ENCODE results near the gene DBF4B. TPM values are rescaled to one million over a fixed set of nuclear protein-coding genes. Genes with fewer than 3 reads are reported as not detected.
"Not testable (repeated sequence)": the region's sequence is repeated elsewhere in the genome, so short reads cannot be mapped to it uniquely, and the experiment has no call there.

The DBF4B gene
- total RNA-seq, 3 donors from 2014 or later (not counting 1 experiment from before 2014, with no cell fraction given): 3.0 to 4.1 (median 4.1) TPM

DNA sequence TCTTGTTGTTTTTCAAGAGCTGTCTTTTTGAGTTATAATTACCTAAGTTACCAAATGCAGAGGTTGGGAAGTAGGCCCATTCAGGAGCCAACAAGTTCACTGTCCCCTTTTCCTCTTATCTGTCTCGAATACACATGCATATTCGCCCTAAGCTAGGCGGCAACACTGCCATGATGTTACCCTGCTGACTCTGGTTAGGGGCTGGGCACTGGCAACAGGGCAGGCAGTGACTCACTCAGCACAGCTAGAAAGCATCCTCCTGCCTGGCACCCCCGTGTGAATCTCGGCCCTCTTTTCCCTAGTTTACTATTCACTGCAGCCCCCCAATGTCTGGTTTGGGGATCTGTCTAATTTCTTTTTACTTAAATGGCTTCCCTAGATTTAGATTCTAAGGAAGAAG is 13.8 kb downstream of the DBF4B start:
- H3K4me1 Mint-ChIP-seq: no peaks in the 10 kb centered on the region
- WGBS (ENCODE audit: insufficient coverage): 85% methylated on average over 5 of the region's 5 CpGs

DNA sequence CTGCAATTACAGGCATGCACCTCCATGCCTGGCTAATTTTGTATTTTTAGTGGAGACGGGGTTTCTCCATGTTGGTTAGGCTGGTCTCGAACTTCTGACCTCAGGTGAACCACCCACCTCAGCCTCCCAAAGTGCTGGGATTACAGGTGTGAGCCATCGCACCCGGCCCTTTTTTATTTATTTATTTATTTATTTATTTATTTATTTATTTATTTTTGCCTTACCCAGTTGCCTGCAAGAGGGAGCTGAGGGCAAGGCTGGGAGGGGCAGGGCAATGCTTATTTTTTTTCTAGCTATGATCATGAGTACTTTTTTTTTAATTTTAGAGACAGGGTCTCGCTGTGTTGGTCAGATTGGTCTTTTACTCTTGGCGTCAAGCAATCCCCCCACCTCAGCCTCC is 17.7 kb downstream of the DBF4B start:
- H3K36me3 ChIP-seq (ENCODE audit: control insufficient read depth, insufficient read depth, low read length); H3K27ac Mint-ChIP-seq; H3K4me1 Mint-ChIP-seq: not testable (repeated sequence)

More for the DNA sequence above, 13.8 kb downstream of the DBF4B start:
- H3K27me3 ChIP-seq (ENCODE audit: control insufficient read depth, insufficient read depth, low read length): no peaks in the 10 kb centered on the region
- intact Hi-C loops (cut with micrococcal nuclease): no loop called here
- H3K4me3 Mint-ChIP-seq: no peak overlapping the region
- H3K27ac ChIP-seq (ENCODE audit: low read length): no peak overlapping the region
- H3K36me3 Mint-ChIP-seq: no peaks in the 10 kb centered on the region
- no peak overlapping the region for H3K4me3 ChIP-seq (ENCODE audit: low read length)
- DNase-seq (no peak), ATAC-seq (no peak)
- no peaks in the 10 kb centered on the region for H3K36me3 ChIP-seq (ENCODE audit: control insufficient read depth, insufficient read depth, low read length)
- H3K9me3 ChIP-seq (ENCODE audit: control insufficient read depth, insufficient read depth, low read length): no peaks in the 10 kb centered on the region
- H3K27ac Mint-ChIP-seq: no peak overlapping the region
- TF ChIP-seq, protein P1, sequence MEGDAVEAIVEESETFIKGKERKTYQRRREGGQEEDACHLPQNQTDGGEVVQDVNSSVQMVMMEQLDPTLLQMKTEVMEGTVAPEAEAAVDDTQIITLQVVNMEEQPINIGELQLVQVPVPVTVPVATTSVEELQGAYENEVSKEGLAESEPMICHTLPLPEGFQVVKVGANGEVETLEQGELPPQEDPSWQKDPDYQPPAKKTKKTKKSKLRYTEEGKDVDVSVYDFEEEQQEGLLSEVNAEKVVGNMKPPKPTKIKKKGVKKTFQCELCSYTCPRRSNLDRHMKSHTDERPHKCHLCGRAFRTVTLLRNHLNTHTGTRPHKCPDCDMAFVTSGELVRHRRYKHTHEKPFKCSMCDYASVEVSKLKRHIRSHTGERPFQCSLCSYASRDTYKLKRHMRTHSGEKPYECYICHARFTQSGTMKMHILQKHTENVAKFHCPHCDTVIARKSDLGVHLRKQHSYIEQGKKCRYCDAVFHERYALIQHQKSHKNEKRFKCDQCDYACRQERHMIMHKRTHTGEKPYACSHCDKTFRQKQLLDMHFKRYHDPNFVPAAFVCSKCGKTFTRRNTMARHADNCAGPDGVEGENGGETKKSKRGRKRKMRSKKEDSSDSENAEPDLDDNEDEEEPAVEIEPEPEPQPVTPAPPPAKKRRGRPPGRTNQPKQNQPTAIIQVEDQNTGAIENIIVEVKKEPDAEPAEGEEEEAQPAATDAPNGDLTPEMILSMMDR (IDR thresholded peaks at IDR 0.05): no peak
- no peaks in the 10 kb centered on the region for H3K27me3 Mint-ChIP-seq (ENCODE audit: low read depth in 2 of 2)
- no peaks in the 10 kb centered on the region for H3K9me3 Mint-ChIP-seq
- no peaks in the 10 kb centered on the region for H3K4me1 ChIP-seq (ENCODE audit: control insufficient read depth, insufficient read depth, low read length)

DNA sequence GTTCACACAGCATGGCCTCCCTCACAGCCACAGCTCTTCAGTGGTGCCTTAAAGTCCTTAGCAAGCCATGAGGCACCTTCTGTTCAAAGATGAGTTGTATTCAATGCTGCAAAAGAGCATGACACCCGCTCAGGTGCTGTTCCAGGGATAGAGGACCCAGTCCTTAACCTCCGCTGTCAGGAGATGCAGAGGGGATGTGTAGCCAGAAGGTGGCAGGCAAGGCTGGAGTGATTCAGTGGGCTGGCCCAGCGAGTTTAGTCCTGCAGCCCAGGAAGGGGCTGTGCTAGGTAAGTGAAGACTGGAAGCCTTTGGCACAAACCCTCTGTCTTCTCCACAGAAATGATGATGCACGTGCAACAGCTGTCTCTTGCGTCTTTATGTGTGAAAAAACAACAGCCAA is 25.3 kb downstream of the DBF4B start:
- Histone ChIP-seq H3K36me3 (ENCODE audit: control insufficient read depth, insufficient read depth, low read length) (peaks cover 6% of the 10 kb centered on the region), H3K9me3 (ENCODE audit: control insufficient read depth, insufficient read depth, low read length) (no peaks in the 10 kb centered on the region), H3K4me3 (ENCODE audit: low read length) (no peak overlapping the region), H3K27ac (ENCODE audit: low read length) (no peak overlapping the region), H3K4me1 (ENCODE audit: control insufficient read depth, insufficient read depth, low read length) (no peaks in the 10 kb centered on the region), H3K27me3 (ENCODE audit: control insufficient read depth, insufficient read depth, low read length) (no peaks in the 10 kb centered on the region)
- WGBS (ENCODE audit: insufficient coverage): 88% methylated on average over 5 of the region's 5 CpGs
- Mint-ChIP-seq H3K9me3 (no peaks in the 10 kb centered on the region), H3K27me3 (ENCODE audit: low read depth in 2 of 2) (no peaks in the 10 kb centered on the region), H3K4me1 (no peaks in the 10 kb centered on the region), H3K36me3 (no peaks in the 10 kb centered on the region), H3K4me3 (no peak overlapping the region), H3K27ac (no peak overlapping the region)
- ATAC-seq (no peak), DNase-seq (no peak)
- TF ChIP-seq, protein P1 (IDR thresholded peaks at IDR 0.05): no peak
- intact Hi-C loops (cut with micrococcal nuclease): no loop called here

More for the DNA sequence above, 17.7 kb downstream of the DBF4B start:
- H3K27ac ChIP-seq (ENCODE audit: low read length); H3K4me3 Mint-ChIP-seq; H3K9me3 ChIP-seq (ENCODE audit: control insufficient read depth, insufficient read depth, low read length); H3K36me3 Mint-ChIP-seq; DNase-seq; intact Hi-C loops (cut with micrococcal nuclease); H3K27me3 Mint-ChIP-seq (ENCODE audit: low read depth in 2 of 2); H3K9me3 Mint-ChIP-seq; H3K27me3 ChIP-seq (ENCODE audit: control insufficient read depth, insufficient read depth, low read length); H3K4me3 ChIP-seq (ENCODE audit: low read length); H3K4me1 ChIP-seq (ENCODE audit: control insufficient read depth, insufficient read depth, low read length); ATAC-seq: not testable (repeated sequence)
- WGBS (ENCODE audit: insufficient coverage): 100% methylated on average over 2 of the region's 6 CpGs

DNA sequence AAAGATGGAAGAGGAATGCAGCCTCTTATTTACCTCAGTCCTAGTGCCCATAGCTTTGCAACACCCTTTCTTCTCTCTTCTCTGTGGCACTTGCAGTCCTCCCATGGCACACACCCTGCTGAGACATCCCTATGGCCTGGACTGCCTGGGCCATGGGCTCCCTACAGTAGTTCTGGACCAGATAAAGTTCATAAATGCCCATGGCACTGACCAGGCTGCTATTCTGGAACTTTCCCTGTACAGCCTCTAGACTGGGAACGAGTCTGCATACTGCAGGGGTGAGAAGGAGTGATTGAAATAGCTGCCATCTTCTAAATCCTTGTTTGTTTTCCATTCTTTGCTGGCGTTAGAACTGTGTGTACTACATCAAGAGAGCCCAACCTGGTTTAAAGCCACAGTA is 25.8 kb downstream of the DBF4B start:
- H3K4me3 ChIP-seq (ENCODE audit: low read length): no peak overlapping the region
- Mint-ChIP-seq H3K27ac (no peak overlapping the region), H3K36me3 (no peaks in the 10 kb centered on the region), H3K9me3 (no peaks in the 10 kb centered on the region), H3K27me3 (ENCODE audit: low read depth in 2 of 2) (no peaks in the 10 kb centered on the region), H3K4me3 (no peak overlapping the region), H3K4me1 (no peaks in the 10 kb centered on the region)
- H3K9me3 ChIP-seq (ENCODE audit: control insufficient read depth, insufficient read depth, low read length): no peaks in the 10 kb centered on the region
- DNase-seq: no peak
- no peaks in the 10 kb centered on the region for H3K4me1 ChIP-seq (ENCODE audit: control insufficient read depth, insufficient read depth, low read length)
- no peaks in the 10 kb centered on the region for H3K27me3 ChIP-seq (ENCODE audit: control insufficient read depth, insufficient read depth, low read length)
- TF ChIP-seq, protein P1 (IDR thresholded peaks at IDR 0.05): no peak
- ATAC-seq: no peak
- H3K27ac ChIP-seq (ENCODE audit: low read length): no peak overlapping the region
- H3K36me3 ChIP-seq (ENCODE audit: control insufficient read depth, insufficient read depth, low read length): peaks cover 6% of the 10 kb centered on the region
- intact Hi-C loops (cut with micrococcal nuclease): no loop called here
- WGBS (ENCODE audit: insufficient coverage): 96% methylated on average over 2 of the region's 2 CpGs

Data from natural killer cell (primary cell).